PFSK-1 (cell line): ENCODE results near the gene PLAC1.
A peak's percentile ranks its signal among the peaks of the same experiment; 100 is the strongest.

Experiments
- FOXP2 ChIP-seq: optimal IDR thresholded peaks from 2 replicates; pipeline ENCODE3; 2011; ENCODE audit warnings: borderline replicate concordance, control low read depth, inconsistent platforms; ENCODE audit not compliant: insufficient read depth; ENCODE audit errors: extremely low read length, extremely low read depth
- POLR2AphosphoS5 ChIP-seq: IDR thresholded peaks from 2 replicates; pipeline ENCODE4 v1.6.1; 2012; ENCODE audit warnings: low read depth, mild to moderate bottlenecking, control low read depth, low read length, moderate library complexity
- REST ChIP-seq, 2 experiments: IDR thresholded peaks; 2 replicates each; pipeline versions ENCODE4 v1.6.1 to v1.8.0; 2011 to 2012; ENCODE audit warnings: low read depth in 2 of 2, low read length in 2 of 2, control low read depth in 1 of 2, inconsistent platforms in 1 of 2, mild to moderate bottlenecking in 1 of 2, moderate library complexity in 1 of 2; ENCODE audit not compliant: insufficient read depth in 1 of 2
- SIN3A ChIP-seq: IDR thresholded peaks from 2 replicates; pipeline ENCODE4 v1.6.1; 2012; ENCODE audit warnings: mild to moderate bottlenecking, low read length, moderate library complexity, borderline replicate concordance; ENCODE audit not compliant: insufficient read depth
- TAF1 ChIP-seq: IDR thresholded peaks from 2 replicates; pipeline ENCODE4 v1.6.1; 2012; ENCODE audit warnings: low read length, control low read depth, borderline replicate concordance; ENCODE audit not compliant: insufficient read depth

Gene PLAC1

GRCh38 chrX:134548257-134549201, 109.7 kb downstream of the PLAC1 start:
- TF ChIP-seq TAF1 (no peak), SIN3A (0 out of 2 replicates have a peak, but pooled peaks have one; percentile 51)

- no peak for TF ChIP-seq POLR2AphosphoS5
- no peak for TF ChIP-seq FOXP2
- no peak for TF ChIP-seq TAF1
- no peak for TF ChIP-seq SIN3A
- TF ChIP-seq REST (IDR thresholded peaks at IDR 0.05; ENCODE audit: insufficient read depth in 1 of 2, low read depth in 2 of 2, low read length in 2 of 2) = no peak
These were observed 111.1 kb downstream of the PLAC1 start for GRCh38 chrX:134547047-134547679.

DNA sequence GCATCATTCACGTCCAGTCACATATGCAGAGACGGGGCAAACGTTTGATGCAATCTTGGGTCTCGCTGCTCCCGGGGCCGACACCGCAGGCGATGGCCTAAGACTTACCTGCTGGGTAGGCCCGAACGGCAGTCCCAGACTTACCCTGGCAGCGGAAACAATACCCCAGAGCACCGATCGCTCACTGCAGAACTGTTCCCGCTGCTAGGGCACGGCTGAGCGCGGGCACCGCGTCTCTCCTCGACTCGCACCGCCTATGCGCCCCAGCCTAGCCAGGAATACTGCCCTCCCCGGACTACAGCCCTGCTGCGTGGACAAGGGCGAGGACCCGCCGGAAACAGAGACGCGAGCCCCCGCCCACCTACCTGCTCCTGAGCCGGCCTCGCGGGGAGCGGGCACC, 112.1 kb downstream of the PLAC1 start:
- no peak for TF ChIP-seq POLR2AphosphoS5
- TF ChIP-seq REST (IDR thresholded peaks at IDR 0.05; ENCODE audit: insufficient read depth in 1 of 2, low read depth in 2 of 2, low read length in 2 of 2) = no peak
- no peak for TF ChIP-seq TAF1
- TF ChIP-seq SIN3A = no peak
- TF ChIP-seq FOXP2 = no peak

- TF ChIP-seq POLR2AphosphoS5 (no peak), REST (IDR thresholded peaks at IDR 0.05; ENCODE audit: insufficient read depth in 1 of 2, low read depth in 2 of 2, low read length in 2 of 2) (no peak), FOXP2 (no peak), TAF1 (no peak)
These were observed 112.8 kb downstream of the PLAC1 start for GRCh38 chrX:134545510-134545909.

DNA sequence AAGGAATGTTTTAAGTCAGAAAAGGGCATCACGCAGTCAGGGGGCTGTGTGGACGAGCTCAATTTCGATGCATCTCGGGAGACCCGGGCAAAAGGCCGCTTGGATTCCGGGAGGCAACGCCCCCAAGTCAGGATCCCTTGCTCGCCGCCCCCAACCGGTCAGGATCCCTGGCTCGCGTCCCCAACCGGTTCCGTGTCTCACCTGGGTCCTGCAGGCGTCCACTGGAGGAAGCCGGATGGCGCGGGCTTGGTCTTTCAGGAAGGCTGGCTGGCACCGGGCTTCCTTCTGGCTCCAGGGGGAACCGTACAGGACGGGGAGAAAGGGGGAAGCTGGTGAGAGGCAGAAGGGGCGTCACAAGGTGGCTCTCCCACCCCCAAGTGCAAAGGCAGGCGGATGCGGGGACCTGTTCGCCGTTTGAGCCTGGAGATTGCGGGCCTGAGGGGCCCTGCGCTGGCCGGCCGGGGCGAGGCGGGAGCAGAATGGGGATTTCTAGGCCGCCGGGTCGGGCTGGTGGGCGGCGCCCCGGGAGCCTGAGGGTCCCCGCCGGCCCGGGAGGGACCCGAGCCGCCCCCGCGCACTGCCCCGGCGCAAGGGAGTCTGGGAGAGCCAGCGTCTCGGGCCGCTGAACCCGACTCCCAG, 113.6 kb downstream of the PLAC1 start:
- TF ChIP-seq REST (IDR thresholded peaks at IDR 0.05; ENCODE audit: insufficient read depth in 1 of 2, low read depth in 2 of 2, low read length in 2 of 2) (no peak), SIN3A (no peak), POLR2AphosphoS5 (no peak), TAF1 (no peak), FOXP2 (no peak)
